Heart left ventricle (tissue), 13 donors: ENCODE data around the gene RLF.

Experiments used
- POLR2A ChIP-seq, 2 donors: fragments of 450-650 bp; IDR thresholded peaks; one replicate each; pipeline ENCODE4 v1.6.1; 2017; ENCODE audit warnings: antibody characterized with exemption in 2 of 2, mild to moderate bottlenecking in 2 of 2, moderate library complexity in 2 of 2
- TF ChIP-seq, protein P1 (sequence below), 12 donors: fragments of 200-600 bp; sonication (generic) in 4 of 12; IDR thresholded peaks; one replicate each; pipeline versions ENCODE4 v1.5.0 to v1.8.0; 2018 to 2022; ENCODE audit warnings: antibody characterized with exemption in 12 of 12, mild to moderate bottlenecking in 5 of 12
- donor health status: ischemic (EF 13 %, LVEDD 7.1; RV severe dilation, severe dysfunction).
- donor health status: DM: no; HTN: yes; CAD: no.
- donor health status: DM: no; HTN: no; CAD: no.
- donor health status: ischemic (EF 25% LVEDD 6.9; RV normal size, moderate dysfunction).
- donor health status: ischemic (EF 25% LVEDD 5.7; RV mildly dilated, moderate dysfunction).
- donor health status: ischemic (EF 35%, LVEDD 5.7; RV mildly dilated, moderate dysfunction).
- donor health status: nonischemic (EF 11% LVEDD 7.7; RV severe dilation, severe dysfunction).
- donor health status: DM: yes; HTN: yes; CAD: no.
- donor health status: PGD.
- donor health status: ischemic (EF 29% LVEDD 5.4; RV normal size, mild dysfunction).
- donor health status: nonischemic (EF 23%, LVEDD 6.1; RV moderate dilation, normal function).

DNA sequence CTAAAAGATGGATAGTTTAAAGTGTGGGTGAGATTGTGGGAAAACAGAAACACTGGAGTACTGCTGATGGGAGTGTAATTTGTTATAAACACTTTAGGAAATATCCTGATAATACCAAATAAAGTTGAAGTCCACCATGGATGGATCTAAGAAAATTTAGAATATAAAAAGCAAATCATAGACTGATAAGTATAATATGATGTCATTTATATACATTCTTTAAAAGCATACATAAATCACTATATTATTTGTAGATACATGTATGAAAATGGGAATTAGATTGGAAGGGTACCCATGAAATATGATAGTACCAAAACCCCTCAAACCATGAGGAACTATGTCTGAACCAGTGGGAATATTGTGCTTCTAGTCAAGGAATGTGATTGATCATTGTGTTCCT lies 104.7 kb downstream of the RLF start:
- TF ChIP-seq, protein P1, sequence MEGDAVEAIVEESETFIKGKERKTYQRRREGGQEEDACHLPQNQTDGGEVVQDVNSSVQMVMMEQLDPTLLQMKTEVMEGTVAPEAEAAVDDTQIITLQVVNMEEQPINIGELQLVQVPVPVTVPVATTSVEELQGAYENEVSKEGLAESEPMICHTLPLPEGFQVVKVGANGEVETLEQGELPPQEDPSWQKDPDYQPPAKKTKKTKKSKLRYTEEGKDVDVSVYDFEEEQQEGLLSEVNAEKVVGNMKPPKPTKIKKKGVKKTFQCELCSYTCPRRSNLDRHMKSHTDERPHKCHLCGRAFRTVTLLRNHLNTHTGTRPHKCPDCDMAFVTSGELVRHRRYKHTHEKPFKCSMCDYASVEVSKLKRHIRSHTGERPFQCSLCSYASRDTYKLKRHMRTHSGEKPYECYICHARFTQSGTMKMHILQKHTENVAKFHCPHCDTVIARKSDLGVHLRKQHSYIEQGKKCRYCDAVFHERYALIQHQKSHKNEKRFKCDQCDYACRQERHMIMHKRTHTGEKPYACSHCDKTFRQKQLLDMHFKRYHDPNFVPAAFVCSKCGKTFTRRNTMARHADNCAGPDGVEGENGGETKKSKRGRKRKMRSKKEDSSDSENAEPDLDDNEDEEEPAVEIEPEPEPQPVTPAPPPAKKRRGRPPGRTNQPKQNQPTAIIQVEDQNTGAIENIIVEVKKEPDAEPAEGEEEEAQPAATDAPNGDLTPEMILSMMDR (IDR thresholded peaks at IDR 0.05), result no peak
- no peak for TF ChIP-seq POLR2A (IDR thresholded peaks at IDR 0.05)
